Retinal pigment epithelial cell (primary cell): ENCODE results near the gene NKX1-2.
"Not testable (repeated sequence)": the region's sequence is repeated elsewhere in the genome, so short reads cannot be mapped to it uniquely, and the experiment has no call there.

Experiments used
- DNase-seq: peaks from one replicate; pipeline ENCODE4 v3.0.0-alpha.2; 2010; ENCODE audit warnings: low read depth
- H3K4me3 ChIP-seq: 2 replicates; pipeline ENCODE4 v1.5.1; 2011; ENCODE audit warnings: mild to moderate bottlenecking, low read length, control low read depth, moderate library complexity
- TF ChIP-seq, protein P1 (sequence below): conservative IDR thresholded peaks from 2 replicates; pipeline ENCODE4 v1.5.1; 2011; ENCODE audit warnings: low read depth, low read length, control low read depth, inconsistent platforms

The NKX1-2 gene

DNA sequence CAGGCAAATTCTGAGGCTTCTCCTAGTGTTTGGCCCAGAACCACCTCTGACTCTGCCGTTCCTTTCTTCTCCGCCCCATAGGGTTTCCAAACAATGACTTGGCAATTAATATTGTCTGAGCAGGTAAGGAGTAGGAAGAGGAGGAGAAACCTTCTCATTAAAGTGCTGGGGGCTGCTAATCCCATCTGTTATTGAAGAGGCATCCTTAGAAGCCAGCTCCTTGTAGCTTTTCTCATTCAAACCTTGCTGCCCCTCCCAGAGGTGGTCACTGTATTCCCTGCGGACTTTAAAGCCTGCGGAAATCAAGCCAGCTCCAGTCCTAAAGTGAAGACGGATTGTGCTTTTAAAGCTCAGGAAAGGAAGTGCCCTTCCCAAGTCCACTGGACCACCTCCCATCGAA, 1.4 kb upstream of the NKX1-2 start:
- TF ChIP-seq, protein P1, sequence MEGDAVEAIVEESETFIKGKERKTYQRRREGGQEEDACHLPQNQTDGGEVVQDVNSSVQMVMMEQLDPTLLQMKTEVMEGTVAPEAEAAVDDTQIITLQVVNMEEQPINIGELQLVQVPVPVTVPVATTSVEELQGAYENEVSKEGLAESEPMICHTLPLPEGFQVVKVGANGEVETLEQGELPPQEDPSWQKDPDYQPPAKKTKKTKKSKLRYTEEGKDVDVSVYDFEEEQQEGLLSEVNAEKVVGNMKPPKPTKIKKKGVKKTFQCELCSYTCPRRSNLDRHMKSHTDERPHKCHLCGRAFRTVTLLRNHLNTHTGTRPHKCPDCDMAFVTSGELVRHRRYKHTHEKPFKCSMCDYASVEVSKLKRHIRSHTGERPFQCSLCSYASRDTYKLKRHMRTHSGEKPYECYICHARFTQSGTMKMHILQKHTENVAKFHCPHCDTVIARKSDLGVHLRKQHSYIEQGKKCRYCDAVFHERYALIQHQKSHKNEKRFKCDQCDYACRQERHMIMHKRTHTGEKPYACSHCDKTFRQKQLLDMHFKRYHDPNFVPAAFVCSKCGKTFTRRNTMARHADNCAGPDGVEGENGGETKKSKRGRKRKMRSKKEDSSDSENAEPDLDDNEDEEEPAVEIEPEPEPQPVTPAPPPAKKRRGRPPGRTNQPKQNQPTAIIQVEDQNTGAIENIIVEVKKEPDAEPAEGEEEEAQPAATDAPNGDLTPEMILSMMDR: no peak
- H3K4me3 ChIP-seq: no peak overlapping the region
- no peak for DNase-seq

DNA sequence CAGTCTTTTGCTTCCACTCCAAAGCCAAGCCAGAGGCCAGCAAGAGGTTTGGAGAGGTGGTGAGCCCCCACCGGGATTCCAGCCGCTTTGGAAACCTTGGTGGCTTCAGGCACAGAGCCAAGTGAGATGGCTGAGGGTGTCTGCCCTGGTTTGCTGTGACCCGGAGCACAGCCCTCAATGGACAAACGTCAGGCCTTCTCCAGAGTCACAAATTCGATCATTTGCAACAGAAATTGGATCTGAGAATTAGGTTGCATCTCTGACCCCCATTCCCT, 885 bp upstream of the NKX1-2 start:
- no peak for DNase-seq
- TF ChIP-seq, protein P1: no peak
- H3K4me3 ChIP-seq: no peak overlapping the region

DNA sequence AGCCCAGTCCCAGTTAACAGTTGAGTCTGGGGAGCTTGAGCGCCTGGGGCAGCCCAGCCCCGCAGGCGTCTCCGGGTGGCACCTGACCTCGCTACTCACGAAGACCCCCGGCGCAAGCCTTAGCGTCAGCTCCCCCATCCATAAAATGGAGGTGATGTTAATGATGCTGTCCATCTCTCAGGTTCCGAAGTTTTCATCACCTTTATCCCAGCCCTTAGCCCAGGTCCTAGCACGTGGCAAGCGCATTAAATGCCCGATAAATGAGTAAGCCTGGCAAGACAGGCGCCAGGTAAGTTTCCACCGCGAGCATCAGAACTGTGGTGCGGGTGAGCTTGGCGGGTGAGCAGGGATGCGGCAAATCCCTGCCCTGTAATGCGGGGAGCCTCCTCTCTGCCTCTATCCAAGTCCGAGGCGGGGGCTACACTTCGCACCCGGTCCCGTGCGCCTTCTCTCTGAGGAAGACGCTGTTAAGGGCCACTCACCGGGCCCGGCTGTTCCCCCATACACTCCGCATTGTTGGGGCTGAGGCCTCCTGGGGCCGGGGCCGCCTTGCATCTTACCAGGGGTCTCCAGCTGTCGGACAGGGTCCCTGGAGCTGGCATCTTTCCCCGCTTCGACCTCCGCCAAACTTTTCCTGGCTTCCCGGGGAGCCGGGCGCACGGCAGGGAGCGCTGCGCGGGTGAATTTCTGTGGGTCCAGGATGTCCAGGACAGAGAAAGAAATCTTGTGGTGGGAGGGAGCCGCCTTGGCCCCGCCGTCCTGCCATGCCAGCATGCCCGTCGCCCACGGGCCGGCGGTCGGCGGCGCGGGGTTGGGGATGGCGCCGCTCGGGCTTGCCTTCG, 444 bp downstream of the NKX1-2 start:
- H3K4me3 ChIP-seq: peak overlapping the region; percentile 15
- no peak for DNase-seq
- TF ChIP-seq, protein P1: no peak

DNA sequence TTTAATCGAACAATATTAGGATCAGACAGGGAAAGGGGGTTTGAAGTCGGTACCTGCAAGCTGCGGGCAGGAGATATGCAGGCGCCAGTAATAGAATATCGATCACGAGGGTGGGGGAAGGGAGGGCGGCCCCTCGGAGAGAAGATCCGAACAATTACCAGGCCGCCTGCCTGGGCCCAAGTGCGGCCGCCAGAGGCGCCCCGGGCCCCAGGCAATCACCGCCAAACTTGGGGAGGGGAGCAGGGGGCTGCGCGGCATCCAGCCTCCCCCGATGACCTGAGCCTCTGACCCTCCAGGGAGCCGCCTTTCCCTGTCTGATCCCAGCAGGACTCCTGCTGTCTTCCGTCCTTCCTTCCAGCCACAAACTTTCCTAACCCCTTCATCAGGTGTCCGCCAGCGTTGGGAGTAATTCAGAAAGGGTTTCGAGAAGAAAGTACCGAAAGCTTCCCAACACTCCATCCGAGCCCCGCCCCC, 1.1 kb downstream of the NKX1-2 start:
- no peak overlapping the region for H3K4me3 ChIP-seq
- no peak for DNase-seq
- TF ChIP-seq, protein P1: peak; percentile 16

DNA sequence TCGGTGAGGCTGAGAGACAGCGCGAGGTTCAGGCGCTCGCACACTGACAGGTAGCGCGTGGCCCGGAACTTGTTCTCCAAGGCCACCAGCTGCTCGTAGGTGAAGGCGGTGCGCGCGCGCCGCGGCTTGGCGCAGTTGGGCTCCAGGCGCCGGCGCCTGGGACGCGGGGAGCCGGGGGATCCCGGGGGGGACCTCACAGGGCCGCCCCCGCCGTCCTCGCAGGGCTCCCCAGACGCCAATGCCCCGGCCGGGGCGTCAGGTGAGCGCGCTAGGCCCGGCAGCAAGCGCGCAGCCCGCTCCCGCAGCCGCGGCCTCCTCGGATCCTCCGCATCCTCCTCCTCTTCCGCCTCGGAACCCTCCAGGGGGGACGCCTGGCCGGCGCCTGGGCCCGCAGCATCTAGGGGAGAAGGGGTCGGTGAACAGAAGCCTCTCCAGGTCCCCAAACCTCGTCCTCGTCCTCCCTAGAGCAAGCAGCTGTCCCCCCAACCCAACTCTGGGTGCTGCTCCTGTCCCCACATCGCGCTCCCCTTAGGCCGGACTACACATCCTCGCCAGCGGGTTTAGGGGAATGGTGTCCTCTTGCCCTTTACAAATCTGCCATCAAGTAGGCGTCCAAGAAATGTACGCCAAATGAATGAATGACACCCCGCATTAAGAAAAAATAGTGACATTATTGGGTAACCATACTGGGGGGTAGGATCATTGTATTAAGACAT, 1.9 kb downstream of the NKX1-2 start:
- no peak for DNase-seq
- H3K4me3 ChIP-seq: no peak overlapping the region
- TF ChIP-seq, protein P1: no peak

DNA sequence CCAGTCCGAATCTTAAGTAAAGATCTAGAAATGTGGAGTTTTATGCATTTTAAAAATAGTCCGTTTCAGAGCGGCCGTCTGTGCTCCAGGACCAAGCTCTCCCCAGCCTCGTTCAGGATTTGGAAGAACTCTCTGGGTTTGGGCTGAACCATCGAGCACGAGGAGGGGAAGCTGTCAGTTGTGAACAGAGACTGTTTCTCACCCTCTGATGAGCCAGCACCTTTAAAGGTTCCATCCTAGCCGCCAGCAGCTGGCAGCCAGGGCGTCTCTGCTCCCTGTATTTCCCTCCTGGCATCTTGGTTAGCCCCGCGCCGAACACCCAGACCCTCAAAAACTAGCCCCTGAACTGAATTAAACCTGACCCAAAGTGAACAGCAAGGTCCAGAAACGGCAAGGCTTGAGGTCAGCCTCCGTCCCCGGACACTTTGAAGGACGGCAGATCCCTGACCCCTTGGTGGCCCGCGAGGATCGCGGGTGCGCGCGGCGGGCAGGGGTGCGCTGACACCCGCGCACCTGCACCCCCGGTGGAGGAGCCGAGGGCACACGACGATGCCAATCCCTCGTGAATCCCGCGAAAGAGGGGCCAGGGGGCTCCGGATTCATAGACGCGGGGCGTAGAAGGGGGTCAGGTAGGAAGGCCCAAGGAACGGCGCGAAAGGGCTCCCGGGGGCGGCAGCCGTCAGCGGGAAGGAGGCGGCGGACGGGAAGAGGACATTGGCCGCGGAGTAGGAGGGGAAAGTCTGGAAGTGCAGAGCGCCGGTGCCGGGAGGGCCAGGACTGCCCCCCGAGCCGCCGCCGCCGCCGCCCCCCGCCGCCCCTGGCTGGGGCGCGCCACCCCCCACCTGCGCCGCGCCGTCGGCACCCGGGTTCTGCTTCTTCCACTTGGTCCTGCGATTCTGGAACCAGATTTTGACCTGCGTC, 2.7 kb downstream of the NKX1-2 start:
- no peak for DNase-seq
- no peak overlapping the region for H3K4me3 ChIP-seq
- TF ChIP-seq, protein P1: no peak

DNA sequence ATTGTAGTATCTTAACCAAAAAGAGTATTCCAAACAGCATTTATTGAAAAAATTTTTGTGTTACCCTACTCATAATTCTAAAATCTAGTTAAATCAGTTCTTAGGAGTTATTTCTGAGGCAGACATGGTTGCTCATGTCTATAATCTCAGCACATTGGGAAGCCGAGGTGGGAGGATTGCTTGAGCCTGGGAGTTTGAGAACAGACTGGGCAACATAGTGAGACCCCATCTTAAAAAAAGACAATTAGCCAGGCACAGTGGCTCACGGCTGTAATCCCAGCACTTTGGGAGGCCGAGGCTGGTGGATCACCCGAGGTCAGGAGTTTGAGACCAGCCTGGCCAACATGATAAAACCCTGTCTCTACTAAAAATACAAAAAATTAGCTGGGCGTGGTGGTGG, 8.1 kb downstream of the NKX1-2 start:
- DNase-seq, H3K4me3 ChIP-seq: not testable (repeated sequence)
